ENCODE results near the gene ZNHIT2. TPM values are rescaled to one million over a fixed set of nuclear protein-coding genes. Genes with fewer than 3 reads are reported as not detected.

ZNHIT2 gene
- total RNA-seq, 1 donor from 2014 or later: 11.3 TPM

- Mint-ChIP-seq H3K27ac (peak overlapping the region; percentile 72), H3K27me3 (ENCODE audit: low read depth) (no peaks in the 10 kb centered on the region), H3K4me3 (ENCODE audit: low read depth) (peak overlapping the region; percentile 88), H3K36me3 (ENCODE audit: low read depth) (peaks cover 27% of the 10 kb centered on the region), H3K9me3 (no peaks in the 10 kb centered on the region), H3K4me1 (ENCODE audit: low read depth) (peaks cover 25% of the 10 kb centered on the region)
- peak; percentile 73 for DNase-seq (ENCODE audit: low spot score)
- intact Hi-C loops (cut with micrococcal nuclease): loop anchor here (5.0 to 10.0 kb wide), 4 partner anchors 85 to 462 kb away; partner anchors contain the start of genes ATG2A, DPF2, EHBP1L1 and FAM89B
These were observed 4.7 kb downstream of the ZNHIT2 start for GRCh38 chr11:65112546-65113360.

GRCh38 chr11:65111744-65112545 lies 5.6 kb downstream of the ZNHIT2 start, which contains the start of gene TM7SF2:
TSS of gene TM7SF2 (plus strand) at chr11:65111872. CDS start at chr11:65112016, 144 bp downstream.
- peak; percentile 93 for DNase-seq (ENCODE audit: low spot score)
- intact Hi-C loops (cut with micrococcal nuclease): loop anchor here (2.0 to 10.0 kb wide), 7 partner anchors 15 to 463 kb away; partner anchors contain the start of genes ATG2A, CDCA5, DPF2 and EHBP1L1
- Mint-ChIP-seq H3K27ac (peak within 1 kb of the TSS; percentile 73), H3K36me3 (ENCODE audit: low read depth) (peaks cover 23% of the 10 kb centered on the region), H3K4me1 (ENCODE audit: low read depth) (peaks cover 25% of the 10 kb centered on the region), H3K9me3 (no peaks in the 10 kb centered on the region), H3K4me3 (ENCODE audit: low read depth) (peak within 1 kb of the TSS; percentile 88), H3K27me3 (ENCODE audit: low read depth) (no peaks in the 10 kb centered on the region)

GRCh38 chr11:65111159-65111743 lies 6.2 kb downstream of the ZNHIT2 start:
- DNase-seq (ENCODE audit: low spot score): no peak
- peaks cover 27% of the 10 kb centered on the region for H3K36me3 Mint-ChIP-seq (ENCODE audit: low read depth)
- H3K27me3 Mint-ChIP-seq (ENCODE audit: low read depth): no peaks in the 10 kb centered on the region
- H3K9me3 Mint-ChIP-seq: no peaks in the 10 kb centered on the region
- intact Hi-C loops (cut with micrococcal nuclease): loop anchor here (2.0 to 10.0 kb wide), 7 partner anchors 14 to 464 kb away; partner anchors contain the start of genes ATG2A, CDCA5, DPF2 and EHBP1L1
- H3K4me3 Mint-ChIP-seq (ENCODE audit: low read depth): peak overlapping the region; percentile 88
- peaks cover 25% of the 10 kb centered on the region for H3K4me1 Mint-ChIP-seq (ENCODE audit: low read depth)
- peak overlapping the region; percentile 42 for H3K27ac Mint-ChIP-seq

GRCh38 chr11:65110354-65110861 lies 7.1 kb downstream of the ZNHIT2 start:
- no peak overlapping the region for H3K27ac Mint-ChIP-seq
- no peaks in the 10 kb centered on the region for H3K9me3 Mint-ChIP-seq
- peaks cover 25% of the 10 kb centered on the region for H3K4me1 Mint-ChIP-seq (ENCODE audit: low read depth)
- no peaks in the 10 kb centered on the region for H3K27me3 Mint-ChIP-seq (ENCODE audit: low read depth)
- peaks cover 26% of the 10 kb centered on the region for H3K36me3 Mint-ChIP-seq (ENCODE audit: low read depth)
- peak; percentile 90 for DNase-seq (ENCODE audit: low spot score)
- no peak overlapping the region for H3K4me3 Mint-ChIP-seq (ENCODE audit: low read depth)
- intact Hi-C loops (cut with micrococcal nuclease): loop anchor here (2.0 to 10.0 kb wide), 7 partner anchors 14 to 464 kb away; partner anchors contain the start of genes ATG2A, CDCA5, DPF2 and EHBP1L1

- H3K9me3 Mint-ChIP-seq: no peaks in the 10 kb centered on the region
These were observed 8.0 kb downstream of the ZNHIT2 start for GRCh38 chr11:65109231-65110198.

GRCh38 chr11:65108469-65109123 lies 8.9 kb downstream of the ZNHIT2 start:
- Mint-ChIP-seq H3K4me3 (ENCODE audit: low read depth) (no peak overlapping the region), H3K27me3 (ENCODE audit: low read depth) (no peaks in the 10 kb centered on the region), H3K4me1 (ENCODE audit: low read depth) (peaks cover 27% of the 10 kb centered on the region), H3K9me3 (no peaks in the 10 kb centered on the region), H3K36me3 (ENCODE audit: low read depth) (peaks cover 27% of the 10 kb centered on the region), H3K27ac (no peak overlapping the region)
- intact Hi-C loops (cut with micrococcal nuclease): no loop called here
- no peak for DNase-seq (ENCODE audit: low spot score)

More at GRCh38 chr11:65109231-65110198, 8.0 kb downstream of the ZNHIT2 start:
- intact Hi-C loops (cut with micrococcal nuclease): loop anchor here (2.0 to 10.0 kb wide), 7 partner anchors 13 to 465 kb away; partner anchors contain the start of genes ATG2A, CDCA5, DPF2 and EHBP1L1
- Mint-ChIP-seq H3K27me3 (ENCODE audit: low read depth) (no peaks in the 10 kb centered on the region), H3K4me3 (ENCODE audit: low read depth) (no peak overlapping the region), H3K4me1 (ENCODE audit: low read depth) (peaks cover 30% of the 10 kb centered on the region), H3K36me3 (ENCODE audit: low read depth) (peaks cover 30% of the 10 kb centered on the region), H3K27ac (no peak overlapping the region)
- no peak for DNase-seq (ENCODE audit: low spot score)

GRCh38 chr11:65107751-65108468 lies 9.6 kb downstream of the ZNHIT2 start:
- H3K36me3 Mint-ChIP-seq (ENCODE audit: low read depth): peaks cover 30% of the 10 kb centered on the region

GRCh38 chr11:65107078-65107477 lies 10.4 kb downstream of the ZNHIT2 start:
- H3K27me3 Mint-ChIP-seq (ENCODE audit: low read depth): no peaks in the 10 kb centered on the region
- H3K27ac Mint-ChIP-seq: no peak overlapping the region
- DNase-seq (ENCODE audit: low spot score): no peak
- intact Hi-C loops (cut with micrococcal nuclease): no loop called here
- H3K4me3 Mint-ChIP-seq (ENCODE audit: low read depth): no peak overlapping the region
- no peaks in the 10 kb centered on the region for H3K9me3 Mint-ChIP-seq
- peaks cover 30% of the 10 kb centered on the region for H3K36me3 Mint-ChIP-seq (ENCODE audit: low read depth)
- H3K4me1 Mint-ChIP-seq (ENCODE audit: low read depth): peaks cover 24% of the 10 kb centered on the region

More at GRCh38 chr11:65107751-65108468, 9.6 kb downstream of the ZNHIT2 start:
- Mint-ChIP-seq H3K9me3 (no peaks in the 10 kb centered on the region), H3K27ac (no peak overlapping the region), H3K27me3 (ENCODE audit: low read depth) (no peaks in the 10 kb centered on the region), H3K4me3 (ENCODE audit: low read depth) (no peak overlapping the region), H3K4me1 (ENCODE audit: low read depth) (peaks cover 24% of the 10 kb centered on the region)
- no peak for DNase-seq (ENCODE audit: low spot score)
- intact Hi-C loops (cut with micrococcal nuclease): no loop called here

- H3K27ac Mint-ChIP-seq: peak overlapping the region; percentile 33
These were observed 12.9 kb downstream of the ZNHIT2 start for GRCh38 chr11:65104628-65105027.

GRCh38 chr11:65103476-65103875 lies 14.0 kb downstream of the ZNHIT2 start:
- peaks cover 29% of the 10 kb centered on the region for H3K36me3 Mint-ChIP-seq (ENCODE audit: low read depth)
- H3K27me3 Mint-ChIP-seq (ENCODE audit: low read depth): no peaks in the 10 kb centered on the region
- no peak overlapping the region for H3K4me3 Mint-ChIP-seq (ENCODE audit: low read depth)
- H3K4me1 Mint-ChIP-seq (ENCODE audit: low read depth): peaks cover 11% of the 10 kb centered on the region
- intact Hi-C loops (cut with micrococcal nuclease): no loop called here
- H3K27ac Mint-ChIP-seq: no peak overlapping the region
- DNase-seq (ENCODE audit: low spot score): no peak
- H3K9me3 Mint-ChIP-seq: no peaks in the 10 kb centered on the region

More at GRCh38 chr11:65104628-65105027, 12.9 kb downstream of the ZNHIT2 start:
- Mint-ChIP-seq H3K4me3 (ENCODE audit: low read depth) (no peak overlapping the region), H3K9me3 (no peaks in the 10 kb centered on the region), H3K36me3 (ENCODE audit: low read depth) (peaks cover 25% of the 10 kb centered on the region), H3K4me1 (ENCODE audit: low read depth) (peaks cover 8% of the 10 kb centered on the region), H3K27me3 (ENCODE audit: low read depth) (no peaks in the 10 kb centered on the region)
- DNase-seq (ENCODE audit: low spot score): no peak
- intact Hi-C loops (cut with micrococcal nuclease): no loop called here
